HG03521 (cell line): ENCODE measurements around the gene MTURN.

Experiments
- ATAC-seq: cut with Tn5 transposase; IDR thresholded peaks from one replicate; pipeline ENCODE4 v1.9.1; 2021; ENCODE audit warnings: mild to moderate bottlenecking, moderate library complexity; ENCODE audit not compliant: unreplicated experiment

The MTURN gene

DNA sequence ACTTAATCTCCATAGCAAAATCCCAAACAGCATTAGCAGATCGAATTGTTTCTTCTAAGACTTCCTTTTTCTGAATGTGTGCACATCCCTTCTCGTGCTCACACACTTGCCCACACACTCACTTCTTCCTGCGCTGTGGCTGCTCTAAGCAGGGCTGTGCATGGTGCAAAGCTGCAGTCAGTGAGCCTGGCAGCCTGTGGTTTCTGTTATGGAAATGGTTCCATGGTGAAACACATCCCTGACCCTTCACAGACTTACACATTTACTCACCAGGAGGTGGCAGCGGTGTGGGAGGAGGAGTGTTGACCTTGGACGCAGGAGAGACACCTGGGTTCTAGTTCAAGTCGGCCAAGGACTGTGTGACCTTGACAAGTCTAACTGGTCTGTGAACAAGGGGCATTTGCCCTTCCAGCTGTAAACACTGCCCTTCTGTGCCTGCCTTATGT lies 24.9 kb downstream of the MTURN start:
- no peak for ATAC-seq

- ATAC-seq, result no peak
Measured at GRCh38 chr7:30160329-30160728, 25.5 kb downstream of the MTURN start.

DNA sequence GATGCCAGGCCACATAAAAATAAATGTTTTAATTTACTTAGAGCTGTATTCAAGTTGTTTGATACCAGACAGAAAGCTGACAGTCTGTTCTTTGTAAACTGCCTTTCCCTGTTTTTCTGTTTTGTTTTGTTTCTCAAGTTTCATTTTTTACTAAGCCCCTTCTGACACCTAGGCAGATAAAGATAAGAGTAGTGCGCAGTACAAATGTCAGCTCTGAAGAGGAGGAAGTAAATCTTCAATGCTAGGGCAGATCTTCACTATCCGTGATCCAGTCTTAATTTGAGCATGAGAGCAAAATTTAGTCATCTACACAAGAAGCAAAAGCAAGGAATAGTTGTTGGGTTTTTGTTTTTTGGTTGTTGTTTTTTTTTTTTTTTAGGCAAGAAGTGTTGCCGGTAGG lies 27.3 kb downstream of the MTURN start:
- no peak for ATAC-seq

GRCh38 chr7:30162622-30163124 lies 27.9 kb downstream of the MTURN start:
- ATAC-seq, result no peak

GRCh38 chr7:30163231-30163894 lies 28.6 kb downstream of the MTURN start:
- ATAC-seq, result no peak

DNA sequence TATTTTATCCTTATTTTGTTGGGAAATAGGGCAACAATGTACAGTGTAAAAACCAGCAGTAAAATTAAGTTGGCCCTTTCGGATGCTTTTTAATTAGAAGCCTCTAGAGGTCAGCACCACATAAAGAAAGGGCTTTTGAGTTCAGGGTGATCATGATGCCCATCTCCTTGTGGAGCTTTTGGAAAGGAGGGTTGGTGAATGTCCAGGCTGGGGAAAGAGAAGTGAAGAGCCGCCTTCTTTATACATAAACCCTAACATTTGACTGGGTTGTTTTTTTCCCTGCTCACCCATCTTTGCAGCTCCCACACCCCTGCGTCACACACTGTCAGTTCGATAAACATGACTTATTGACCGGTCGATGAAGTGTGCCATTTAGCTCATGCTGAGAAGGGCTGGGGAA lies 29.8 kb downstream of the MTURN start:
- ATAC-seq, result no peak

DNA sequence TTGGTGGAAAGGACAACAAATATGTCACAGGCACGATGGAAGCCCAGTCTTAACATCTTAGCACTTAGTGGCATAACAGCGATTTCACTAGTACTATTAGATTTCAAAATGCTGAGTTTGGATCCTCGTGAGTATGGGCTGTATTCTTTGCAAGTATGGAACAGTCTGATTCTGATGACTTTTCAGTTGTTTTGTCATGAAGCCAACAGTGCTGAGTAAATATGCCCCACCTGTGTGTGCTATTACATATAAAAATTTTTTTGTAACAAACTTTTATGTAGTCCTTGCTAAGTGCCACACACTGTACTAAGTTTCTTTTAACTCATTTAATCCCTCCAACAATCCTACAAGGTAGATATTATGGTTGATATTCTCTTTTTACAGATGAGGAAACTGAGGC lies 30.8 kb downstream of the MTURN start:
- no peak for ATAC-seq

GRCh38 chr7:30166155-30166840 lies 31.5 kb downstream of the MTURN start:
- no peak for ATAC-seq

DNA sequence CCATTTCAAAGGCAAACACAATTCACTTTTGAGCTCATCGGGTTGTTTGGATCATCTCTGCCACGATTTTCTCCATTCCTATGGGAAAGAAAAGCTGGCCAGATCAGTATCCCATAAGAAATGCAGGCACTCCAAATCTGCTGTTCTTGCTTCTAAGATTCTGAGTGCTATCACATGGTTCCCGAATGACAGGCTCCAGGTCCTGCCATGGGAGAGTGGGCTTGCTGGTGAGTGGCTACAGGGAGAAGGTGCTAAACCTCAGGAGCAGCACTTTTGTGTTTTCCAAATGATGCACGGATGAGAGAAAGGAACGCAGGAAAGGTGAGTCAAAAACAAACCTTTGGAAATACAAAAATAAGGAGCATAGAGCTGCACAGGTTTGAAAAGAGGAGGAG lies 32.1 kb downstream of the MTURN start:
- no peak for ATAC-seq

DNA sequence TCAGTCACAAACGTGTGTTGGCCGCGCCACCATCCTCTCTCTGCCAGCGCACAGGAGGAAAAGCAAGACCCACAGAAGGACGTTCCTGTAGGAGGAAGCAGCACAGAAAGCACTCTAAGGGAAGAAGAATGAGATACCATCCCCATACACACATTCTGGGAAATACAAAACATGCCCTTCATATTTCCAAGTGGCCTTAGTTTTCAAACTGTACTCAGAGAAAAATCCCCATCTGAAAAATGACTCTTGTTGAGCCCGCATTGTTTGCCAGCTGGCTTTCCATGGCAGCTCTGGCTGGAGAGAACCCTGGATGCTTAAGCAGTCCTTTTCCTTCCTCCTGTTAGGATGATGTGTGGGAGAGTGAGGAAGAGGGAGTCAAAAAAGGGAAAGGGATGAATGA lies 33.1 kb downstream of the MTURN start:
- ATAC-seq, result no peak

DNA sequence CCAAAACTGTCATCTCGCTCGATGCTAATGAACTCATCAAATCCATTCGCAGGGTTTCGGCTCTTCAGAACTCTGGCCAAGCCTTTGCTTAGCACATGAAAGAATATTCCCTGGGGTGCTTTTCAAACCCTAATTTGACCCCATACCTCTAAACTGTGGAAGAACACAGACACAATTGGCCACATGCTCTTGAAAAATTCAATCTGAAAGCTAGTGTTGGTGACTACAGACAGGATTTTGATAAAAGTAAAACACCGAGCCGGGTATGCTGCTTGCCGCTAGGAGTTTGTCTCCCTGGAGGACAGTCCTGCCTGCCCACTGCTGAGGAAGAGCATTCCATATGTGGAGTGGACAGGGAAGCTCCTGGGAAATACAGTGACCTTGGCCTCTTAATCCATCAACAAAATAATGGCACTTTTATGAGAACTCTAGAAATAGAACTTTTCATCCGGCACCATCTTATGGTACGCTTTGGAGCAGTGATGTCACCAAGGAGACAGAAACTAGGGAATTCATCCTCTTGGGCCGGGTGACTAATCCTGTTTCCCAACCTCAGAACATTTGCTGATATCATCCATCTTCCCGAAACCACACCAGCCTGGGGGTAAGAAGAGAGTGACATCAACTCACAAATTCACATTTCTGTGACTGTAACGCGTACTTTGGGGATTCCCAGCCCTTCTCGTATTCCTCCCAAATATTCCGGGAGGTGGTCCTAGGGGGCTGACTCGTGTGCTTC lies 34.2 kb downstream of the MTURN start:
- ATAC-seq, result no peak

DNA sequence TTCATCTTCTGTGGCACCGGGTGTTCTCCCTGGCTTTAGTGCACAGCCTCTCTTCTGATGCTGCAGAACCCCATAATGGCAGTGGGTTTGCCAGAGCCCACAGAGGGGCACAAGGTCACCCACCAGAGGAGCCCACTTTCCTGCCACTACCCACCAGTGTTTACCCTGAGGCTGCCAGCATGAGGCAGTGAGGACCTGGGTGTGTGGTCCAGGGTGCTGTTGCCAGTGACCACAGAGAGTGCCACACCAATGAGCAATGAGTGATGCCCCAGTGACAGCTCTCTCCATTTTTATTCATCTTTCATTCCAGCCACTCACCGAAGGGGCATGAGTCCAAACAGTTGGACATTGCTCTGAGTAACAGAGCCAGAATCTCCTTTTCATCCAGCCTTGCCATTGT lies 34.8 kb downstream of the MTURN start:
- ATAC-seq, result no peak

DNA sequence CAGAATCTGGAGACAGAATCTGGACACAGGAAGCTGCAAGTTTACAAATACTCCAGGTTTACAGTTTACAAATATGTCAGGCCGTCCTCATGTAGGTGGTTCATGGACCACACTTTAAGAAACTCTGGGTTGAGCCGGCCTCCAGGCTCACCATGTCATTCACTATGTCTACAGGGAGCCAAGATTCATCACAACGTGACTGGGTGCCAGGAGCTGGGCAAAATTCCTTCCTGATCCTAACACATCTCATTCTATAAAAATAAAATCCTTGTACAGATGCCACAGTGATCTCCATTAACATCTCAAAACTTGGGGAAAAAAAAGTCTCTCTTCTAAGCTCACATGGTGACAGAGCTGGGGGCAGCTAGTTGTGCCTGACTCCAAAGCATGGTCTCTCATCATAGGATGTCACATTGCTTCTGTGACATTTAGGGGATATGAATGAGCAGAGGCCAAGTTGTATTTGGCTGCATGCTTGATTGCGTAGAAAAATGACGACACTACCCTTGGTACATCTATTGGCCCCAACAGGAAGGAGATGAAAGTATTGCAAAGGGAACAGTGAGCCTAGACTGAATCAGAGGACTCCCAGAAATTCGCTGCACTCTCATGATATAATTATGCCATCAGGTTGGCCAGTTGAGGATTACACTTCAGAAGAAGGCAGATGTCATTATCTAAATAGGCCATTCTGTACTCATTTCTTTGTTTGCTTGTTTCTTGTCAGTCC lies 35.9 kb downstream of the MTURN start:
- no peak for ATAC-seq

GRCh38 chr7:30171766-30172447 lies 37.1 kb downstream of the MTURN start:
- no peak for ATAC-seq

DNA sequence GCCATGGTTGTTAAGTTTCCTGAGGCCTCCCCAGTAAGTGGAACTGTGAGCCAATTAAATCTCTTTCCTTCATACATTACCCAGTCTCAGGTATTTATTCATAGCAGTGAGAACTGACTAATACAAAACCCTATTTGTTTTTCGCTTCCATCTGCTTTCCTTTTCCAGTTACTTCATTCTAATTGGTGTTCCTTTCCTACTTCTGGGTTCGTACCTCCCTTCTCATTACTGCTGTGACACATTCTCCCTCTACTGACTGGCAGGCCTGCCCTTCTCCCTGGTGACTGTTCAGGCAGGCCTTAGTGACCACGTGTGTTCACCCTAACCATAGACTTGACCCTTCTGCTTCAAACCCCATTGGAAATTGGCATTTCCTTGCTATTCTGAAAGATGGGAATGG lies 37.7 kb downstream of the MTURN start:
- no peak for ATAC-seq

GRCh38 chr7:30173058-30173897 lies 38.5 kb downstream of the MTURN start:
- no peak for ATAC-seq

- ATAC-seq, result no peak
Measured at GRCh38 chr7:30175180-30175579, 40.4 kb downstream of the MTURN start.

DNA sequence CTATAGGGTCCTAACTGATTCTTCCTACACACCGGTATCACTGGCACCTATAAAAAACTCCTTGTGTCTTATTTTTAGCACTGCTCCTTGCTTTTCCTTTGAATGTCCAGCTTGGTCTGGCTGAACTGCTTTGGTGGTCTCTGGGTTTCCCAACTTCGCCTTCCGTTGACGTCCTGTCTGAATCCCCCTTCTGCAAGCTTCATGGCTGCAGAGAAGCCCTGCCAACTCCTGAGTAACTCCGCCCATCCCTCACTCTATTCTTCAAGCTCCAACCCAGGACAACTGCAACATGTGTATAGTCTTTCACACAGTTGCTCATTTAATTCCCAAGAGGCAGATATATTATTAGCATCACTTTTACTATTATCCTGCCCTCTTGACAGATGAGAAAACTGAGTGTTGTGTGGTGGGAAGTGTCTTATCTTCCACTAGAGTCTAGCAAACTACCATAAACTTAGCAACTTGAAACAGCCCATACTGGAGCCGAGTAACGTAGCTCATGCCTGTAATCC lies 40.9 kb downstream of the MTURN start:
- ATAC-seq, result no peak

DNA sequence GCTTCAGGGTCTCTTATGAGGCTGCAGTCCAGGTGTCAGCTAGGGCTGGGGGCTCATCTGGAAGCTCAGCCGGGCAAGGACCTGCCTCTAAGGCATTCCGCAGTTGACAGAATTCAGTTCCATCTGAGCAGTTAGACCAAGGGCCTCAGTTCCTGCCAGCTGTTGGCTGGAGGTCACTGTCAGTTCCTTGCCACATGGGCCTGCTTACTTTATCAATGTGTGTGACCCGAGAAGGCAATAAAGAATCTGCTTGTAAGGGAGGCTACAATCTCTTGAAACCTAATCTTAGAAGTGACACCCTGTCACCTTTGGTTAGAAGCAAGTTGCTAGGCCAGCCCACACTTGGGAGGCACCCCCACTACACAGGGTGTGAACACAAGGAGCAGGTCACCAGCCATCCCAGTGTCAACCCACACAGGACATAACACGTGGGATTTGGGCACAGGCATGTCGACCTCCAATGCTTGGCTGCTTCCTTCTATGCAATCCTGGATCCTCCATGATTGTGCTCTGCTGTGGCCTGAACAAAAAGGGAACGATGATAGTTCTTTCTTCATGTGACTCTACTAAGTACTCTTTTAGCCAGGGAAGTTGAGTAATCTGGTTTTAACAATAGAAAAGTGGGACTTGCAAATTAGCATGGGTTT lies 41.8 kb downstream of the MTURN start:
- ATAC-seq, result no peak
